ENCODE measurements around the gene RAG2. TPM values are rescaled to one million over a fixed set of nuclear protein-coding genes. Genes with fewer than 3 reads are reported as not detected.

The RAG2 gene
- total RNA-seq, 1 experiment from 2014 or later, result not detected

DNA sequence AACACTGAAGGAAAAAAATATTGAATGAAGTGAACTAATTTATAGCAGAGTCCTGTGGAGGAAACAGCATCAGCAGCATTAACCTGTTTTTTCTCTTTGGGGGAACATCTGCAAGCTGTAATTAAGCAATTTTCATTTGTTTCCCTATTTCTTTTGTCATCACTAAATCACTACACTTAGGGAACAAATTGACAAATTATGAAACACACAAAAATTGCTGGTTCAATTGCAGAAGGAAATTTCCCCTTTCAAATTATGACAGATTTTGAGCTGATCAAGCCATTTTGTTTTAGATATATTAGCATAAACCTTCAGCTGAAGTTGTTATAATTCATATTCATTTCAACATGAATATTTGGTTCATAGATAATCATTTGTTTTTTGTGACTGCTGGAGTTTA lies 22.2 kb upstream of the RAG2 start:
- Mint-ChIP-seq H3K27me3 (ENCODE audit: low read depth) (no peaks in the 10 kb centered on the region), H3K36me3 (ENCODE audit: insufficient read depth in 1 of 3, low read depth in 3 of 3) (no peaks in the 10 kb centered on the region), H3K9me3 (no peaks in the 10 kb centered on the region), H3K4me1 (no peaks in the 10 kb centered on the region), H3K4me3 (no peak overlapping the region), H3K27ac (no peak overlapping the region)
- no peak overlapping the region for H3K56ac ChIP-seq (ENCODE audit: insufficient read length, low read depth, low read length)
- H2BK20ac ChIP-seq (ENCODE audit: low read depth, low read length, poor library complexity, severe bottlenecking), result no peak overlapping the region
- no peak overlapping the region for H2BK15ac ChIP-seq (ENCODE audit: low read depth, low read length)
- H3K79me2 ChIP-seq (ENCODE audit: insufficient read depth, low read length), result no peaks in the 10 kb centered on the region
- no peak overlapping the region for H4K91ac ChIP-seq (ENCODE audit: insufficient read length, low read depth, low read length)
- no peak overlapping the region for H2AK5ac ChIP-seq (ENCODE audit: insufficient read length, low read length)
- H2BK5ac ChIP-seq (ENCODE audit: insufficient read length, low read length), result no peak overlapping the region
- H2AFZ ChIP-seq (ENCODE audit: low read length), result no peak overlapping the region
- H3K4me2 ChIP-seq (ENCODE audit: insufficient read depth, insufficient read length, low read length), result no peak overlapping the region
- no peak for TF ChIP-seq CTCF (conservative IDR thresholded peaks at IDR 0.05)
- H4K20me1 ChIP-seq (ENCODE audit: control insufficient read depth, insufficient read depth, insufficient read length), result no peaks in the 10 kb centered on the region
- H3K18ac ChIP-seq (ENCODE audit: insufficient read length, low read depth, low read length), result no peak overlapping the region
- no peaks in the 10 kb centered on the region for H3K23me2 ChIP-seq (ENCODE audit: insufficient read length, low read depth, low read length, poor library complexity, severe bottlenecking)
- H3K14ac ChIP-seq (ENCODE audit: insufficient read depth, low read length), result no peak overlapping the region
- no peak overlapping the region for H3K23ac ChIP-seq (ENCODE audit: insufficient read length, low read depth, low read length)
- H3K27ac ChIP-seq (ENCODE audit: insufficient read length, low read depth, low read length), result no peak overlapping the region
- H3K9ac ChIP-seq (ENCODE audit: extremely low read depth, insufficient read length, low read length), result no peak overlapping the region
- H4K5ac ChIP-seq (ENCODE audit: insufficient read length, low read depth, low read length), result no peak overlapping the region
- no peak overlapping the region for H3T11ph ChIP-seq (ENCODE audit: low read length)
- no peak overlapping the region for H2BK12ac ChIP-seq (ENCODE audit: insufficient read length, low read depth, low read length)
- H3K4me1 ChIP-seq (ENCODE audit: insufficient read depth, low read length), result no peaks in the 10 kb centered on the region
- no peak overlapping the region for H3K4ac ChIP-seq (ENCODE audit: low read depth, low read length)
- no peak for DNase-seq
- no peaks in the 10 kb centered on the region for H3K27me3 ChIP-seq (ENCODE audit: insufficient read depth, low read length)
- no peak overlapping the region for H2BK120ac ChIP-seq (ENCODE audit: low read depth, low read length, poor library complexity, severe bottlenecking)
- no peaks in the 10 kb centered on the region for H3K79me1 ChIP-seq (ENCODE audit: insufficient read depth, low read depth, low read length, poor library complexity, severe bottlenecking)
- H3K9me3 ChIP-seq (ENCODE audit: control insufficient read depth, low read depth, low read length), result no peaks in the 10 kb centered on the region
- H4K8ac ChIP-seq (replicated peaks; ENCODE audit: insufficient read length, low read depth, low read length), result no peak overlapping the region

Data from H9 (cell line).